Thyroid gland (tissue), 4 donors: ENCODE data around the gene OOSP4A.

Experiments used
- POLR2A ChIP-seq, 2 donors: fragments of 450-650 bp; IDR thresholded peaks; one replicate each; pipeline ENCODE4 v1.6.1; 2017; ENCODE audit warnings: antibody characterized with exemption in 2 of 2, mild to moderate bottlenecking in 2 of 2, moderate library complexity in 1 of 2
- TF ChIP-seq, protein P1 (sequence below), 6 experiments: fragments of 200-600 bp in 3 of 6; fragments of 450-650 bp in 3 of 6; sonication (generic) in 3 of 6; IDR thresholded peaks; one replicate each; pipeline ENCODE4 v1.5.1; 2016 to 2019; ENCODE audit warnings: antibody characterized with exemption in 6 of 6, mild to moderate bottlenecking in 2 of 6, inconsistent platforms in 1 of 6, moderate library complexity in 1 of 6

DNA sequence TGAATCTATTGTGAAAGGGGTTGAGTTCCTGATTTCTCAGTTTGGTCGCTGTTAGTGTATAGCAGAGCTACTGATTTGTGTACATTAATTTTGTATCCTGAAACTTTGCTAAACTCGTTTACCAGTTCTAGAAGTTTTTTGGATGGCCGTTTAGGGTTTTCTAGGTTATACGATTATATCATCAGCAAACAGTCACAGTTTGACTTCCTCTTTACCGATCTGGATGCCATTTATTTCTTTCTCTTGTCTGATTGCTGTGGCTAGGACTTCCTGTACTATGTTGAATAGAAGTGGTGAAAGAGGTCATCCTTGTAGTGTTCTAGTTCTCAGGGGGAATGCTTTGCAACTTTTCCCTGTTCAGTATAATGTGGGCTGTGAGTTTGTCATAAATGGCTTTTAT lies 28.6 kb downstream of the OOSP4A start:
- TF ChIP-seq, protein P1, sequence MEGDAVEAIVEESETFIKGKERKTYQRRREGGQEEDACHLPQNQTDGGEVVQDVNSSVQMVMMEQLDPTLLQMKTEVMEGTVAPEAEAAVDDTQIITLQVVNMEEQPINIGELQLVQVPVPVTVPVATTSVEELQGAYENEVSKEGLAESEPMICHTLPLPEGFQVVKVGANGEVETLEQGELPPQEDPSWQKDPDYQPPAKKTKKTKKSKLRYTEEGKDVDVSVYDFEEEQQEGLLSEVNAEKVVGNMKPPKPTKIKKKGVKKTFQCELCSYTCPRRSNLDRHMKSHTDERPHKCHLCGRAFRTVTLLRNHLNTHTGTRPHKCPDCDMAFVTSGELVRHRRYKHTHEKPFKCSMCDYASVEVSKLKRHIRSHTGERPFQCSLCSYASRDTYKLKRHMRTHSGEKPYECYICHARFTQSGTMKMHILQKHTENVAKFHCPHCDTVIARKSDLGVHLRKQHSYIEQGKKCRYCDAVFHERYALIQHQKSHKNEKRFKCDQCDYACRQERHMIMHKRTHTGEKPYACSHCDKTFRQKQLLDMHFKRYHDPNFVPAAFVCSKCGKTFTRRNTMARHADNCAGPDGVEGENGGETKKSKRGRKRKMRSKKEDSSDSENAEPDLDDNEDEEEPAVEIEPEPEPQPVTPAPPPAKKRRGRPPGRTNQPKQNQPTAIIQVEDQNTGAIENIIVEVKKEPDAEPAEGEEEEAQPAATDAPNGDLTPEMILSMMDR (IDR thresholded peaks at IDR 0.05) = no peak
- no peak for TF ChIP-seq POLR2A (IDR thresholded peaks at IDR 0.05)
